ENCODE results near the gene SLC22A1. TPM values are rescaled to one million over a fixed set of nuclear protein-coding genes. Genes with fewer than 3 reads are reported as not detected.

The SLC22A1 gene
- total RNA-seq, 1 experiment from 2014 or later, result 0.86 TPM

GRCh38 chr6:160129881-160130615 lies 8.4 kb downstream of the SLC22A1 start:
- Histone ChIP-seq H3K27ac (ENCODE audit: low read depth, low read length) (no peak overlapping the region), H3K4me2 (ENCODE audit: low read length) (no peak overlapping the region), H3K4me1 (ENCODE audit: control insufficient read depth in 1 of 2, insufficient read depth in 2 of 2, low read length in 2 of 2) (no peaks in the 10 kb centered on the region), H3K36me3 (ENCODE audit: control insufficient read depth in 1 of 2, insufficient read depth in 2 of 2, low read length in 2 of 2) (no peaks in the 10 kb centered on the region), H3K9me2 (ENCODE audit: insufficient read depth) (no peaks in the 10 kb centered on the region), H3K9me3 (ENCODE audit: control insufficient read depth in 1 of 2, insufficient read depth in 1 of 2, low read depth in 1 of 2, low read length in 2 of 2) (no peaks in the 10 kb centered on the region), H2AFZ (ENCODE audit: low read depth, low read length, poor library complexity, severe bottlenecking) (no peak overlapping the region), H3K9ac (ENCODE audit: low read length) (no peak overlapping the region), H3K4me3 (replicated peaks in 1 of 2; ENCODE audit: low read depth in 1 of 2, low read length in 2 of 2) (no peak overlapping the region), H3K79me2 (ENCODE audit: insufficient read depth, low read length) (no peaks in the 10 kb centered on the region), H4K20me1 (ENCODE audit: insufficient read depth) (no peaks in the 10 kb centered on the region), H3K27me3 (ENCODE audit: insufficient read depth, low read length) (no peaks in the 10 kb centered on the region)
- ATAC-seq (no peak), DNase-seq (ENCODE audit: low read depth, low spot score) (no peak)
- intact Hi-C loops (cut with micrococcal nuclease), result loop anchor here (10.0 kb wide), 1 partner anchor 165 kb away; no protein-coding TSS in a partner anchor
- RAD21 ChIA-PET (ENCODE audit: low non-redundant PET in 1 of 2, low total read pairs in 2 of 2, uncharacterized antibody in 2 of 2, unreplicated experiment in 2 of 2), result no interaction called here
- CTCF ChIA-PET, result no interaction called here
- no peak for TF ChIP-seq YY1 (IDR thresholded peaks at IDR 0.05; ENCODE audit: extremely low read depth, insufficient replicate concordance, low read depth, low read length)
- TF ChIP-seq SRF (IDR thresholded peaks at IDR 0.05; ENCODE audit: low read depth), result no peak
- TF ChIP-seq ELF1 (IDR thresholded peaks at IDR 0.05; ENCODE audit: borderline replicate concordance, low read depth), result no peak
- TF ChIP-seq ZBTB33 (IDR thresholded peaks at IDR 0.05; ENCODE audit: extremely low read depth, insufficient replicate concordance, low read length), result no peak
- no peak for TF ChIP-seq JUND (IDR thresholded peaks at IDR 0.05)
- TF ChIP-seq MAX (IDR thresholded peaks at IDR 0.05), result no peak
- no peak for TF ChIP-seq SIN3A (IDR thresholded peaks at IDR 0.05; ENCODE audit: low read depth)
- TF ChIP-seq EZH2 (IDR thresholded peaks at IDR 0.05), result no peak
- no peak for TF ChIP-seq CEBPB (IDR thresholded peaks at IDR 0.05; ENCODE audit: low read depth)
- no peak for TF ChIP-seq ZFX (IDR thresholded peaks at IDR 0.05)
- no peak for TF ChIP-seq ZNF274 (IDR thresholded peaks at IDR 0.05; ENCODE audit: low read depth, low read length)
- TF ChIP-seq EGR1 (IDR thresholded peaks at IDR 0.05; ENCODE audit: low read depth), result no peak
- no peak for TF ChIP-seq POLR2AphosphoS5 (IDR thresholded peaks at IDR 0.05; ENCODE audit: low read depth, low read length)
- no peak for TF ChIP-seq RAD21 (IDR thresholded peaks at IDR 0.05; ENCODE audit: low read depth)
- TF ChIP-seq CBX3 (IDR thresholded peaks at IDR 0.05; ENCODE audit: low read depth), result no peak
- TF ChIP-seq SP1 (IDR thresholded peaks at IDR 0.05; ENCODE audit: low read depth), result no peak
- TF ChIP-seq POLR2A (IDR thresholded peaks at IDR 0.05; ENCODE audit: borderline replicate concordance, extremely low read depth, insufficient read depth, insufficient read length), result no peak
- no peak for TF ChIP-seq TCF7L2 (IDR thresholded peaks at IDR 0.05; ENCODE audit: borderline replicate concordance, extremely low read depth, insufficient read depth, insufficient read length)
- no TSS peak for BruUV-seq (replicated peaks)
- POLR2A ChIA-PET, result no interaction called here
